PC-3 (cell line): ENCODE results near the gene PCDHGB1.

Source experiments
- CTCF ChIP-seq: fragments of 300-600 bp; sonication (generic); conservative IDR thresholded peaks from 2 replicates; pipeline ENCODE4 v1.5.1; 2017; ENCODE audit warnings: antibody characterized with exemption, low read depth, mild to moderate bottlenecking, low read length
- EZH2 ChIP-seq: fragments of 300-600 bp; sonication (generic); IDR thresholded peaks from one replicate; pipeline ENCODE4 v1.6.1; 2017; ENCODE audit warnings: antibody characterized with exemption, mild to moderate bottlenecking, low read length; ENCODE audit not compliant: unreplicated experiment
- EZH2phosphoT487 ChIP-seq: fragments of 300-600 bp; sonication (generic); IDR thresholded peaks from 2 replicates; pipeline ENCODE4 v1.6.1; 2018; ENCODE audit warnings: mild to moderate bottlenecking, antibody characterized with exemption, low read length, borderline replicate concordance

- peak; percentile 41 for TF ChIP-seq CTCF
- TF ChIP-seq EZH2, result no peak
- TF ChIP-seq EZH2phosphoT487, result no peak
Observed at GRCh38 chr5:141354900-141355469, 5.1 kb downstream of the PCDHGB1 start, which contains the start of gene PCDHGA4.
